Cardiac fibroblast (primary cell): ENCODE results near the gene LAIR1.

Experiments
- DNase-seq, 2 donors: peaks; one replicate each; pipeline versions ENCODE4 v3.0.0 to v3.0.0-alpha.2; 2010; ENCODE audit warnings: low read depth in 2 of 2
- H3K4me3 ChIP-seq, 2 donors: replicated peaks in 1 of 2; 1 replicate in 1 of 2; 2 replicates in 1 of 2; pipeline ENCODE4 v1.5.1; 2011; ENCODE audit warnings: low read depth in 2 of 2, low read length in 2 of 2, mild to moderate bottlenecking in 2 of 2, moderate library complexity in 1 of 2
- TF ChIP-seq, protein P1 (sequence below): IDR thresholded peaks from one replicate; pipeline ENCODE4 v1.5.1; 2011; ENCODE audit warnings: low read depth, mild to moderate bottlenecking, low read length, inconsistent platforms

Gene LAIR1

DNA sequence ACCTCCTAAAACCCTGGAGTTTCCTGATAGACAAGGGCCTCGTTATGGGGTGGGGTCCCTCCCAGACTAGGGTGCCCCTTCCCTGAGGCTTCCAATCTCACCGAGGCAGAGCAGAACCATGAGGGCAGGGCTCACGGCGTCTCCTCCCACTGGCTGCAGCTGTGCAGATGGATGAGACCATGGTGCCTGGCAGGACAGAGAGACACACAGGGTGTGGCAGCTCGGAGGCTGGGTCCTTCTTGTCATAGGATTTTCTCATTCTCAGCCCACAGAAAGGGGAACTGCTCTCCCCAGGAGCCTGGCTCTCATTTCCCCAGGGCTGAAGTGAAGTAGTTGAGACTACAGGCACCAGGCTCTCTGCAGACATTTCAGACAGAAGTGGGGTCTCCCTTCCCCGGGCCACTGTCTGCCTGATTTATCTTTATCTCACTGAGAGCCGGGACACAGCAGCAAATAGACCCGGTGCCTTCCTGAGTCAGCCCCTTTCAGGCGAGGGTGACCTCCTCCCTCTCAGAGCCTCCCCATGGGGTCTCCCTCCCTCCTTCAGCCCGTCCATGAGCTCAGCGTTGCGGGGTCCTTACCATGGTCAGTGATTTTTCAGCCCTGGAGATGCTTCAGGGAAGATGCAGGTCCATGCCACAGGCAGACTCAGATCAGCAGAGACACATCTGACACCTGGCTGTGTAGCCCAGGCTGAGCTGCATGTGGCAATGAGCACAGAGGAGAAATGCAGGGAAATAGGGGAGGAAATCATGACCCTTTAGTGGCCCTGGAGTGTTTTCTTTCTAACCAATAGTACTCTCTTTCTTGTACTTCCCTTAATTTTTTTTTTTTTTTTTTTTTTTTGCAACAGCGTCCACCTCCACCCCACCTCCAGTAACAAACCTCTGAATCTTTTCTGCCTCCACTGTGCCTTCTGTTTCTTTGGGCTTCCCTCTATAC lies 52.0 kb downstream of the LAIR1 start, which contains the start of gene LILRA5:
TSS of gene LILRA5 (minus strand) at position 731 of the 942 bp plus-strand sequence. CDS start at position 584, 147 bp downstream.
- H3K4me3 ChIP-seq = no peak within 1 kb of the TSS
- no peak for DNase-seq
- TF ChIP-seq, protein P1, sequence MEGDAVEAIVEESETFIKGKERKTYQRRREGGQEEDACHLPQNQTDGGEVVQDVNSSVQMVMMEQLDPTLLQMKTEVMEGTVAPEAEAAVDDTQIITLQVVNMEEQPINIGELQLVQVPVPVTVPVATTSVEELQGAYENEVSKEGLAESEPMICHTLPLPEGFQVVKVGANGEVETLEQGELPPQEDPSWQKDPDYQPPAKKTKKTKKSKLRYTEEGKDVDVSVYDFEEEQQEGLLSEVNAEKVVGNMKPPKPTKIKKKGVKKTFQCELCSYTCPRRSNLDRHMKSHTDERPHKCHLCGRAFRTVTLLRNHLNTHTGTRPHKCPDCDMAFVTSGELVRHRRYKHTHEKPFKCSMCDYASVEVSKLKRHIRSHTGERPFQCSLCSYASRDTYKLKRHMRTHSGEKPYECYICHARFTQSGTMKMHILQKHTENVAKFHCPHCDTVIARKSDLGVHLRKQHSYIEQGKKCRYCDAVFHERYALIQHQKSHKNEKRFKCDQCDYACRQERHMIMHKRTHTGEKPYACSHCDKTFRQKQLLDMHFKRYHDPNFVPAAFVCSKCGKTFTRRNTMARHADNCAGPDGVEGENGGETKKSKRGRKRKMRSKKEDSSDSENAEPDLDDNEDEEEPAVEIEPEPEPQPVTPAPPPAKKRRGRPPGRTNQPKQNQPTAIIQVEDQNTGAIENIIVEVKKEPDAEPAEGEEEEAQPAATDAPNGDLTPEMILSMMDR = no peak

GRCh38 chr19:54312011-54312410 lies 52.7 kb downstream of the LAIR1 start:
- H3K4me3 ChIP-seq = no peak overlapping the region
- DNase-seq = no peak
- TF ChIP-seq, protein P1 = no peak

DNA sequence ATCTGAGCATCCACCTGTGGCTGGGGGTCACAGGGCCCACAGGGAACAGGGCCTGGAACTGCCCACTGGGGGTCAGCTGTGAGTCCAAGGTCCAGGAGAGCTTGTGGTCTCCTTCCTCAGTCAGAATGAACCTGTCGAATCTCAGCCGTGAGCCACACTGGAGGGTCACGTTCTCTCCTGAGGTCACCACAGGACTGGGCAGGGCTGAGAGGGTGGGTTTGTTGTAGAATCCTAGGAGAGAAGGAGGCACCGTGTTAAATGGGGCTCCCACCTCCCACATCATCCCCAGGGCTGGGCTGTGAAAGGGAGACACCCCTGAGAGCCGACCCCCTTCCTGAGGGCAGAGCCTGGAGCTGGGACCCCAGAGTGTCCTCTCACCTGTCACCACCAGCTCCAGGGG lies 53.2 kb downstream of the LAIR1 start:
- H3K4me3 ChIP-seq = no peak overlapping the region
- TF ChIP-seq, protein P1 = no peak
- DNase-seq = no peak

DNA sequence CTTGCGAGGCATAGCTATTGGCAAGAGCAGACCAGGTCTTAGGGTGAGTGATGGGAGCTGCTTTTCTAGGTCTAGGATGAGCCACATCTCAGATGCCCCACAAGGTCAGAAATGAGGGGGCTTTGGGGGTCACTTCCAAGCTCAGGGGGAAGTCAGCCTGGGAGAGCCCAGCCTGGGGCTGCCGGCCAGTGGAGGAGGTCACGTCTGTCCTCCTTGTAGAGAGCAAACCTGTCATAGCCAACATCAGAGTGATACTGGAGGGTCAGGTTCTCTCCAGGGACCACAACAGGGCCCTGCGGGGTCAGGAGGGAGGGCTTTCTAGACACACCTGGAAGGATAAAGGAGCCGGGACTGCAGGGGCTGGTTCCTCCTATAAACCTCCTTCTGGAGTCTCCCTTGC lies 54.2 kb downstream of the LAIR1 start:
- TF ChIP-seq, protein P1 = no peak
- no peak for DNase-seq
- no peak overlapping the region for H3K4me3 ChIP-seq

- no peak overlapping the region for H3K4me3 ChIP-seq
- DNase-seq = no peak
- TF ChIP-seq, protein P1 = no peak
These were observed 54.9 kb downstream of the LAIR1 start for GRCh38 chr19:54309811-54310210.

DNA sequence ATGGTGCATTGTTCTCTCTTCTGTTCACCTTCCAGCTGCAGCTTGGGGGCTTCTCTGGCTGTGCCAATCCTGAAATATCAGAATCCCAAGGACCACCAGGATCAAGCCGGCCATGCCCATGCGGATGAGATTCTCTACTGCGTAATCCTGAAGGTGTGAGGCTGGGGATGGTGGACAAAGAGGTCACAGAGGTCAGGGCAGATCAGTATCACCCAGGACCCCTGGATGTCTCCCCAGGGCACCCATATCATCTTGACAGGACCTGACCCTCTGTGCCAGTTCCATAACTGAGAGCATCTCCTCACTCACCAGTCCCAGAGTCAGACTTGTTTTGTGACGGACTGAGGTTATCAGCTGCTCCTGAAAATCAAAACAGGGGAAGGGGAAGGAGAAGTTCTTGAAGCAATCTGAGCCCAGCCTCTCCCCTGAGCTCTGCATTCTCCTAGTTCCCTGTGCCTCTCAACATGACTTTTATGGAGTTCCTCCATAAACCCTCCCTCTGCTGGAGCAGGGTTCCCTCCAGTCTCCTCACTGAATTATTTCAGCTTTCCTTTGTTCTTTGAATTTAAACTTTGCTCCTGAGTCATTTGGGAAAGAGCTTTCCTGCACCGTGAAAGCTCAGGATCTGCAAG lies 57.2 kb downstream of the LAIR1 start:
- TF ChIP-seq, protein P1 = no peak
- no peak overlapping the region for H3K4me3 ChIP-seq
- DNase-seq = no peak
